ENCODE results near the gene ACACA.

Gene ACACA

GRCh38 chr17:37291351-37291750 lies 115.3 kb downstream of the ACACA start:
- no peak for DNase-seq (ENCODE audit: low read depth)

GRCh38 chr17:37286430-37286829 lies 120.2 kb downstream of the ACACA start:
- no peak for DNase-seq (ENCODE audit: low read depth)

GRCh38 chr17:37284191-37284590 lies 122.4 kb downstream of the ACACA start:
- DNase-seq (ENCODE audit: low read depth), result no peak

- no peak for DNase-seq (ENCODE audit: low read depth)
Observed at GRCh38 chr17:37283414-37283961, 123.1 kb downstream of the ACACA start.

GRCh38 chr17:37280841-37281240 lies 125.8 kb downstream of the ACACA start:
- DNase-seq (ENCODE audit: low read depth), result no peak

GRCh38 chr17:37278247-37278894 lies 128.3 kb downstream of the ACACA start:
- DNase-seq (ENCODE audit: low read depth), result no peak

GRCh38 chr17:37276475-37276874 lies 130.2 kb downstream of the ACACA start:
- no peak for DNase-seq (ENCODE audit: low read depth)

GRCh38 chr17:37274461-37274860 lies 132.2 kb downstream of the ACACA start:
- DNase-seq (ENCODE audit: low read depth), result no peak

- DNase-seq (ENCODE audit: low read depth), result no peak
Observed at GRCh38 chr17:37273409-37274051, 133.1 kb downstream of the ACACA start.

GRCh38 chr17:37265446-37266173 lies 141.0 kb downstream of the ACACA start:
- no peak for DNase-seq (ENCODE audit: low read depth)

GRCh38 chr17:37261286-37261685 lies 145.3 kb downstream of the ACACA start:
- DNase-seq (ENCODE audit: low read depth), result no peak

- DNase-seq (ENCODE audit: low read depth), result no peak
Observed at GRCh38 chr17:37259030-37259735, 147.5 kb downstream of the ACACA start.

- DNase-seq (ENCODE audit: low read depth), result no peak
Observed at GRCh38 chr17:37256627-37257026, 150.0 kb downstream of the ACACA start.

- no peak for DNase-seq (ENCODE audit: low read depth)
Observed at GRCh38 chr17:37255432-37255831, 151.2 kb downstream of the ACACA start.

GRCh38 chr17:37247825-37248224 lies 158.8 kb downstream of the ACACA start:
- DNase-seq (ENCODE audit: low read depth), result no peak

- DNase-seq (ENCODE audit: low read depth), result no peak
Observed at GRCh38 chr17:37246085-37246484, 160.6 kb downstream of the ACACA start.

GRCh38 chr17:37240381-37240780 lies 166.3 kb downstream of the ACACA start:
- DNase-seq (ENCODE audit: low read depth), result no peak

- no peak for DNase-seq (ENCODE audit: low read depth)
Observed at GRCh38 chr17:37239690-37240334, 166.8 kb downstream of the ACACA start.

GRCh38 chr17:37234106-37234505 lies 172.5 kb downstream of the ACACA start:
- DNase-seq (ENCODE audit: low read depth), result no peak

- DNase-seq (ENCODE audit: low read depth), result no peak
Observed at GRCh38 chr17:37233036-37233435, 173.6 kb downstream of the ACACA start.

- no peak for DNase-seq (ENCODE audit: low read depth)
Observed at GRCh38 chr17:37231887-37232286, 174.7 kb downstream of the ACACA start.

- DNase-seq (ENCODE audit: low read depth), result no peak
Observed at GRCh38 chr17:37230633-37231032, 176.0 kb downstream of the ACACA start.
